ENCODE data around the gene GTF2H2C.
"Not testable (repeated sequence)": the region's sequence is repeated elsewhere in the genome, so short reads cannot be mapped to it uniquely, and the experiment has no call there.

The GTF2H2C gene

GRCh38 chr5:69559908-69560330 lies at the start of gene GTF2H2C:
Gene GTF2H2C, plus strand, starts transcription at chr5:69560191. Its CDS starts 4,942 bp downstream, at chr5:69565133.
- not testable (repeated sequence) for DNase-seq

- DNase-seq: no peak
Observed at GRCh38 chr5:69510694-69511093, 49.3 kb upstream of the GTF2H2C start.

DNA sequence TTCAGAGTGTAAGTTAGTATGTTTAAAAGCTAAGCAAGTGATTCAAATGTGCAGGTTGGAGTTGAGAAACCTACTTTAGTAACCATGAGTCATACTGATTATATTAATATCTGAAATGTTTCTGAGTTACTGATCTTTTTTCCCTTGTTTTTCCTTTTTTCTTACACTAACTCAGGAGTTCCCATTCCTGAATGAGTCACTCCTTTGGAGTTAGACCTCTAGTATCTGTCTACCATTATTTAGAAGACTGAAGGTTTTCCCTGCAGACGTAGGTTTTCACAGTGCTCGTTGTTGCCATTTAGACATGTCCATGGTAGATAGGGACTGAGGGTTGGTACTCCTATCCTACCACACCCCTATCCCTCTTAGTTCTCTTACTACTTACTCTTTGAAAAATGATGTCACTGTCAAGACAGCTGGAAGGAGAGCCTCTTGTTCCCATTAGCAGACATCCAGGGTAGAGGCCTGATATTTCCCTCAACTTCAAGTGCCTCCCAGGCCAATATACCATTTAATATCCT lies 47.2 kb upstream of the GTF2H2C start:
- DNase-seq: peak; percentile 18

DNA sequence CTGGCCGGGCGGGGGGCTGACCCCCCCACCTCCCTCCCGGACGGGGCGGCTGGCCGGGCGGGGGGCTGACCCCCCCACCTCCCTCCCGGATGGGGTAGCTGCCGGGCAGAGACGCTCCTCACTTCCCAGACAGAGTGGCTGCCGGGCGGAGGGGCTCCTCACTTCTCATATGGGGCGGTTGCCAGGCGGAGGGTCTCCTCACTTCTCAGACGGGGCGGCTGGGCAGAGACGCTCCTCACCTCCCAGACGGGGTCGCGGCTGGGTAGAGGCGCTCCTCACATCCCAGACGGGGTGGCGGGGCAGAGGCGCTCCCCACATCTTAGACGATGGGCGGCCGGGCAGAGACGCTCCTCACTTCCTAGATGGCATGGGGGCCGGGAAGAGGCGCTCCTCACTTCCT lies 44.4 kb upstream of the GTF2H2C start:
- not testable (repeated sequence) for DNase-seq

GRCh38 chr5:69516769-69517168 lies 43.2 kb upstream of the GTF2H2C start:
- DNase-seq: no peak

- DNase-seq: no peak
Observed at GRCh38 chr5:69517763-69518212, 42.2 kb upstream of the GTF2H2C start.

DNA sequence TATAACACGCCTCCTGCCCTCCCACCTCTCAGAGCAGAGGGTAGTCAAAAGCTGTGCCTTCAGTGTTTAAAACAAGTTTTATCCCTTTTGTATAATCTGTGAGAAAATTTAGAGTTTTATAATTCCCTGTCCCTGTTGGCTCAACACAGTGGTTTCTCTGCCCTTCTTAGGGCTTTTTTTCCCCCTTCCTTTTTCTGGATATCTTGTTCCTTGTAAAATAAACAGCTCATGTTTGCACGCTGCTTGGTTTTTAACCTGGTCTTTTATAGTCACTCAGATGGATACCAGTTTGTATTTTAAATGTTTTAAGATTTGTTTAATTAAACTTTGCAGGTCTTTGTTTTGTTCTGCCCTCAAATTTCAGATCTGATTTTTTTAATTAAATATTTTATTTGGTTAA lies 40.7 kb upstream of the GTF2H2C start:
- no peak for DNase-seq

GRCh38 chr5:69522035-69522434 lies 38.0 kb upstream of the GTF2H2C start:
- DNase-seq: no peak

DNA sequence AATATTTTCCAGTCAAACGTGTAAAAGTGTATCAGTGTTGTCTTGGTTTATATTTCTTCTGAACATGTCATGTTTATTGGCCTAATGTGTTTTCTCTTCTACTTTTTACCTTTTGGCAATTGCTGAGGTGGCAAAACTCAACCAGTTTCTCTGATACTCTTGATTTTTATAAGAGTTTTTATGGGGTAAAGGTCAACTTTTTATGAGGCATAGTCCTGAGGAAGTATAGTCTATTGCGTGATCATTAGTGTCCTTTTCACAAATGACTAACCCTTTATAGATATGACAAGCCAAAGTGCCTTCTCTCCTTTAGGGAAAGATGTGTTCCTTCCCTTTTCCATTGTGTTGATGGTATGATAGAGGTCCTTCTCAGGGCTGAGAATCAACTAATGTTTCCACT lies 34.5 kb upstream of the GTF2H2C start:
- DNase-seq: no peak

- no peak for DNase-seq
Observed at GRCh38 chr5:69526660-69527059, 33.3 kb upstream of the GTF2H2C start.

- no peak for DNase-seq
Observed at GRCh38 chr5:69527128-69527770, 32.7 kb upstream of the GTF2H2C start.

- DNase-seq: no peak
Observed at GRCh38 chr5:69528035-69528434, 32.0 kb upstream of the GTF2H2C start.

DNA sequence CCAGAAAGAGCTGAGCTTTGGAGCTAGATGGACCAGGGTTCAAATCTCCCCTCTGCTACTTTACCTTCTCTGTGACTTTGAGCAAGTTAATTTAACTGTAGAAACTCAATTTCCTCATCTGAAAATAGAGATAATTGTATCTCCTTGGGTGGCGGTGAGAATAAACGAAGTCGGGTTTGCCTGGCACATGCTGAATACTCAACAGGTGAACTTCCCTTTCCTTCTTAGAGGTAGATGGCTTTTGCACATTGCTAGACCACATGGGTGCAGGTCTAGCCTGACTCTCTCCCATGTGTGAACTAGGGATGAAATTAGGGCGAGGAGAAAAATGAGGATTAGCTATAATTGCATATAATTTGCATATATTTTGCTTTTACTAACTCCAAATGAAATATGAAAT lies 31.4 kb upstream of the GTF2H2C start:
- DNase-seq: no peak

GRCh38 chr5:69530561-69531405 lies 29.2 kb upstream of the GTF2H2C start:
- DNase-seq: no peak

DNA sequence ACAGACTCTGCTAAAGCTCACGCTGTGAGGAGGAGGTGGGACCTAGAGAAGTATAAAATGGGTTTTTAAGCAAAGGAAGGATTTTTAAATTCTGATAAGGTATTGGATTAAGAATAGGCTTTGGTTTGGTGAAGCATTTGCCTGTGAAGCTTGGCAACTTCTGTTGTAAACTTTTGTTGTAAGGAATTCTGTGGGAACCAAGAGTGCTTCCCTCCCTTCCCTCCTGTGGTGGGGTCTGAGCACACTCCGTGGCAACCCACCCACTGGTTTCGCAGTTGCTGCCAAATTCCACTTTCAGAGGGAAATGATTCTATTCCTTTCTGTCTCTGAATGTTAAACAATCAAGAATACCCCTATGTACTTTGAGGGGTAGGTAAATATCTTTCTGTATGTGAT lies 28.6 kb upstream of the GTF2H2C start:
- DNase-seq: no peak

GRCh38 chr5:69537911-69538310 lies 22.1 kb upstream of the GTF2H2C start:
- DNase-seq: not testable (repeated sequence)

GRCh38 chr5:69538735-69539134 lies 21.3 kb upstream of the GTF2H2C start:
- DNase-seq: not testable (repeated sequence)

DNA sequence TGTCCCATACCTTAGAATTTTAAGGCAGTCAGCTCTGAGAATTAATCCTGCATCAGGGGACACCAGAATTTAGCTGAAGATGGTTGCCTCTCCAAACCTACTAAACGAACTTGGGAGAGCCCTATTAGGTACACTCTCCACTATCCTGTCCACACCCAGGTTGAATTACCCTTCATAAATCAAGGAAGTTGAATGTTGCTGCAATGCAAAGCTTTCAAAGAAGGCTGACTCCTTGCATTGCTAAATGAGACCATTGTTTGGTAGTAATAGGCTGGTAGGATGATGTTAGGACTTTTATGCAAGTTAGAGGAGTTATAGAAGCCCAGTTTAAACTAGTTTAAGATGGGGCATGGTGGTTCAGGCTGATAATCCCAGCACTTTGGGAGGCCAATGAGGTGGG lies 18.6 kb upstream of the GTF2H2C start:
- not testable (repeated sequence) for DNase-seq

GRCh38 chr5:69542838-69543618 lies 17.0 kb upstream of the GTF2H2C start:
- not testable (repeated sequence) for DNase-seq

- not testable (repeated sequence) for DNase-seq
Observed at GRCh38 chr5:69544602-69545001, 15.4 kb upstream of the GTF2H2C start.

- DNase-seq: not testable (repeated sequence)
Observed at GRCh38 chr5:69560587-69561431, 818 bp downstream of the GTF2H2C start.

GRCh38 chr5:69566172-69566571 lies 6.2 kb downstream of the GTF2H2C start:
- DNase-seq: not testable (repeated sequence)

Data from amniotic stem cell (primary cell).